HepG2 (cell line): Measurements from ENCODE around the gene AFDN. TPM values are rescaled to one million over a fixed set of nuclear protein-coding genes. Genes with fewer than 3 reads are reported as not detected.

Source experiments
- ATF5 ChIP-seq: sonication (generic); formaldehyde crosslinking; IDR thresholded peaks from 2 replicates; pipeline ENCODE4 v1.4.0; 2020; ENCODE audit warnings: mild to moderate bottlenecking, low read depth, missing genetic modification reagents
- BRD4 ChIP-seq: sonication (generic); formaldehyde crosslinking; IDR thresholded peaks from 2 replicates; pipeline ENCODE4 v1.4.0; 2020; ENCODE audit warnings: missing genetic modification reagents
- CBX1 ChIP-seq: IDR thresholded peaks from one replicate; pipeline ENCODE4 v1.6.1; 2016; ENCODE audit warnings: antibody characterized with exemption, low read depth
- CCDC6 ChIP-seq: sonication (generic); formaldehyde crosslinking; IDR thresholded peaks from 2 replicates; pipeline ENCODE4 v1.8.1; 2022; ENCODE audit warnings: mild to moderate bottlenecking, missing genetic modification reagents, moderate library complexity
- GTF3A ChIP-seq: sonication (generic); formaldehyde crosslinking; conservative IDR thresholded peaks from 2 replicates; pipeline ENCODE4 v1.4.0; 2020; ENCODE audit warnings: mild to moderate bottlenecking, missing genetic modification reagents
- HNF4G ChIP-seq, 2 experiments: sonication (generic) in 1 of 2; formaldehyde crosslinking in 1 of 2; IDR thresholded peaks; 2 replicates each; pipeline versions ENCODE4 v1.4.0 to v1.6.1; 2011 to 2020; ENCODE audit warnings: borderline replicate concordance in 2 of 2, low read depth in 2 of 2, mild to moderate bottlenecking in 2 of 2, low read length in 1 of 2, missing genetic modification reagents in 1 of 2, moderate library complexity in 1 of 2
- KLF12 ChIP-seq: sonication (generic); formaldehyde crosslinking; IDR thresholded peaks from 2 replicates; pipeline ENCODE4 v1.4.0; 2020; ENCODE audit warnings: missing genetic modification reagents, borderline replicate concordance
- LRRFIP1 ChIP-seq: sonication (generic); formaldehyde crosslinking; conservative IDR thresholded peaks from 2 replicates; pipeline ENCODE4 v1.4.0; 2020; ENCODE audit warnings: missing genetic modification reagents
- MAF1 ChIP-seq: sonication (generic); formaldehyde crosslinking; IDR thresholded peaks from 2 replicates; pipeline ENCODE4 v1.5.0; 2020; ENCODE audit warnings: missing genetic modification reagents, borderline replicate concordance
- MLLT10 ChIP-seq: sonication (generic); formaldehyde crosslinking; IDR thresholded peaks from 2 replicates; pipeline ENCODE4 v1.4.0; 2020; ENCODE audit warnings: missing genetic modification reagents
- POLR2G ChIP-seq: fragments of 200-400 bp; formaldehyde crosslinking; IDR thresholded peaks from 2 replicates; pipeline ENCODE4 v1.6.1; 2018; ENCODE audit warnings: mild to moderate bottlenecking, low read depth, low read length, moderate library complexity
- PRPF4 ChIP-seq: fragments of 200-400 bp; formaldehyde crosslinking; IDR thresholded peaks from 2 replicates; pipeline ENCODE4 v1.6.1; 2016; ENCODE audit warnings: low read length, low read depth; ENCODE audit not compliant: poor library complexity, severe bottlenecking
- SP5 ChIP-seq: IDR thresholded peaks from 2 replicates; pipeline ENCODE4 v1.6.1; 2016; ENCODE audit warnings: low read depth, borderline replicate concordance
- TAF15 ChIP-seq: fragments of 200-400 bp; formaldehyde crosslinking; IDR thresholded peaks from one replicate; pipeline ENCODE4 v1.6.1; 2018; ENCODE audit warnings: mild to moderate bottlenecking, low read depth, low read length; ENCODE audit not compliant: poor library complexity, severe bottlenecking
- TARDBP ChIP-seq: sonication (generic); formaldehyde crosslinking; IDR thresholded peaks from 2 replicates; pipeline ENCODE4 v1.8.0; 2022; ENCODE audit warnings: mild to moderate bottlenecking, missing genetic modification reagents
- TBP ChIP-seq: sonication (generic); formaldehyde crosslinking; IDR thresholded peaks from 2 replicates; pipeline ENCODE4 v1.5.0; 2020; ENCODE audit warnings: missing genetic modification reagents
- ZBTB21 ChIP-seq: sonication (generic); formaldehyde crosslinking; IDR thresholded peaks from 2 replicates; pipeline ENCODE4 v1.4.0; 2020; ENCODE audit warnings: missing genetic modification reagents
- ZC3H4 ChIP-seq: sonication (generic); formaldehyde crosslinking; IDR thresholded peaks from 2 replicates; pipeline ENCODE4 v1.4.0; 2020; ENCODE audit warnings: missing genetic modification reagents, borderline replicate concordance
- ZNF205 ChIP-seq: IDR thresholded peaks from 2 replicates; pipeline ENCODE4 v1.6.1; 2018; ENCODE audit warnings: missing biosample characterization, missing genetic modification reagents
- ZNF207 ChIP-seq: fragments of 450-650 bp; IDR thresholded peaks from 2 replicates; pipeline ENCODE4 v1.6.1; 2016; ENCODE audit warnings: antibody characterized with exemption, borderline replicate concordance
- ZNF274 ChIP-seq: sonication (generic); formaldehyde crosslinking; IDR thresholded peaks from 2 replicates; pipeline ENCODE4 v1.5.1; 2020; ENCODE audit warnings: mild to moderate bottlenecking, missing genetic modification reagents
- ZNF280B ChIP-seq: sonication (generic); formaldehyde crosslinking; IDR thresholded peaks from 2 replicates; pipeline ENCODE4 v1.5.0; 2020; ENCODE audit warnings: missing genetic modification reagents, mild to moderate bottlenecking, borderline replicate concordance
- ZNF296 ChIP-seq: sonication (generic); formaldehyde crosslinking; conservative IDR thresholded peaks from 2 replicates; pipeline ENCODE4 v1.5.0; 2020; ENCODE audit warnings: mild to moderate bottlenecking, missing genetic modification reagents
- ZNF652 ChIP-seq: IDR thresholded peaks from 2 replicates; pipeline ENCODE4 v1.6.1; 2016; ENCODE audit warnings: low read depth, borderline replicate concordance
- ZSCAN22 ChIP-seq: sonication (generic); formaldehyde crosslinking; IDR thresholded peaks from 2 replicates; pipeline ENCODE4 v1.4.0; 2020; ENCODE audit warnings: mild to moderate bottlenecking, missing genetic modification reagents
- ZSCAN31 ChIP-seq: sonication (generic); formaldehyde crosslinking; IDR thresholded peaks from 2 replicates; pipeline ENCODE4 v1.5.0; 2020; ENCODE audit warnings: low read depth, mild to moderate bottlenecking, missing genetic modification reagents
- ZZZ3 ChIP-seq: sonication (generic); formaldehyde crosslinking; IDR thresholded peaks from 2 replicates; pipeline ENCODE4 v1.4.0; 2020; ENCODE audit warnings: missing genetic modification reagents, mild to moderate bottlenecking, borderline replicate concordance
- polyA plus RNA-seq, 8 experiments: library from polyadenylated mRNA; depleted of rRNA in 3 of 8; stranded (reverse) in 7 of 8; unstranded in 1 of 8; fragments of >200 nt; fragmentation: Illumina TruSeq in 4 of 8; extraction: Trizol in 4 of 8; gene quantifications; 2 replicates each; pipeline versions ENCODE4 v1.2.1 to v1.2.3, GENCODE V29; 2011 to 2016; ENCODE audit warnings: low read depth in 4 of 8, missing spikeins in 1 of 8, mixed read lengths in 1 of 8; ENCODE audit not compliant: insufficient read depth in 1 of 8
- total RNA-seq, 5 experiments: library from RNA; depleted of rRNA; stranded (reverse); fragments of >200 nt; fragmentation: Illumina TruSeq; extraction: Trizol; gene quantifications; 2 replicates each; pipeline ENCODE4 v1.2.3, GENCODE V29; 2016; ENCODE audit warnings: low read depth in 1 of 5

The AFDN gene
- total and polyA plus RNA-seq, 2 of the 13 experiments (the other 11 are each of a cell fraction or from before 2014, with no cell fraction given), result 136 to 151 TPM

- TF ChIP-seq HNF4G (IDR thresholded peaks at IDR 0.05; ENCODE audit: borderline replicate concordance, low read depth, low read length), result peak; percentile 97
- peak; percentile 89 for TF ChIP-seq HNF4G (CRISPR knock-in tag; IDR thresholded peaks at IDR 0.05; ENCODE audit: borderline replicate concordance, low read depth)
- no peak for TF ChIP-seq POLR2G
- no peak for TF ChIP-seq ZNF652 (CRISPR knock-in tag)
- TF ChIP-seq MLLT10 (CRISPR knock-in tag), result no peak
- TF ChIP-seq ZNF296 (CRISPR knock-in tag), result no peak
- TF ChIP-seq KLF12 (CRISPR knock-in tag), result no peak
- no peak for TF ChIP-seq ZNF207
- TF ChIP-seq ZC3H4 (CRISPR knock-in tag), result no peak
- 0 out of 2 replicates have a peak, but pooled peaks have one; percentile 66 for TF ChIP-seq ZSCAN31 (CRISPR knock-in tag)
- TF ChIP-seq LRRFIP1, result no peak
- TF ChIP-seq ZNF205 (CRISPR knock-in tag), result peak; percentile 89
- peak; percentile 47; the same call in 1 of the 2 replicates for TF ChIP-seq GTF3A (CRISPR knock-in tag)
- no peak for TF ChIP-seq ATF5 (CRISPR knock-in tag)
- TF ChIP-seq SP5 (CRISPR knock-in tag), result 0 out of 2 replicates have a peak, but pooled peaks have one; percentile 39
- TF ChIP-seq CCDC6 (CRISPR knock-in tag), result peak; percentile 64; the same call in 1 of the 2 replicates
- TF ChIP-seq ZZZ3 (CRISPR knock-in tag), result no peak
- TF ChIP-seq ZNF280B, result no peak
- peak; percentile 49; the same call in 1 of the 2 replicates for TF ChIP-seq TARDBP (CRISPR knock-in tag)
- TF ChIP-seq MAF1 (CRISPR knock-in tag), result no peak
- TF ChIP-seq ZBTB21, result 0 out of 2 replicates have a peak, but pooled peaks have one; percentile 22
- peak; percentile 43; the same call in 1 of the 2 replicates for TF ChIP-seq BRD4 (CRISPR knock-in tag)
- TF ChIP-seq CBX1, result no peak
- no peak for TF ChIP-seq PRPF4
- no peak for TF ChIP-seq TBP (CRISPR knock-in tag)
- TF ChIP-seq ZNF274 (CRISPR knock-in tag), result no peak
- no peak for TF ChIP-seq ZSCAN22 (CRISPR knock-in tag)
- TF ChIP-seq TAF15, result no peak
Observed at GRCh38 chr6:167806061-167806700, 20.5 kb upstream of the AFDN start (continued).
